ENCODE results near the gene NEDD9. TPM values are rescaled to one million over a fixed set of nuclear protein-coding genes. Genes with fewer than 3 reads are reported as not detected.

The NEDD9 gene
- total and polyA plus RNA-seq, 2 of the 13 experiments (the other 11 are each of a cell fraction or from before 2014, with no cell fraction given): 27.1 to 389 TPM

DNA sequence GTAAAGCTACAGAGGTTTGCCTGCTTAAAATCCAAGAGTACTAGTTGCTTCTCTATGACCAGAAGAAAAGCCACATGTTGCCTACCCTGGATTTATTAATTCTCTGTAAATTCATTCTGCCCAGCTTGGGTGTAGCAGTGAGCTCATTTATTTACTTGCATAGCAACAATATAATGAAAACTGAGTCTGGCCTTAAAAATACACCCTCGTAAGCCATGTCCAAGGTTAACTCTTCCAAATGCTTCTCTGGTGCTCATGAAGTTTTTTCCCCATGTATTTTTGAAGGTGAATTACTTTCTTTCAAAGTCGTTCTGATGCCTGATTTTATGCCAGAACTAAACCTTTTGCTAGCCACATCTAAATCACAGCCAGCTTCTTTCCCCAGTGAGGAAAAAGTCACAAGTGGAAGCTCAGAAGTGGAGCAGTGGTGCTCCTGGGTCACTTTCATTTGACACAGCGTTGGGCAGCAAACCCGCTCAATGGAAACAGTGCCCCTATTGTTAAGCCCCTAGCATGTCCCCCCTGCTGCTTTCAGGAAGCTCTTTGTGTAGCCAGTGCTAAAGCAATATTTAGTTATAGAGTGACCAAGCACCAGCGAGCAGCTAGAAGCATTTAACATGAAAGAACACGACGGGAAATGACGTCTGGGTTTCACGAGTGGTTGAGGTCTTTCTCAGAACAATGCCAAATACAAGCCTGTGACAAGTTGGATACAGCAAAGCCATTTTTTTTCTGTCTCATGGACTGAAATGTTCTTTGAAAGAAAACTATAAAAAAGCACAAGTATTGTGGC lies 29.8 kb downstream of the NEDD9 start (continued):
- no peak for TF ChIP-seq ZNF138 (CRISPR knock-in tag; IDR thresholded peaks at IDR 0.05; ENCODE audit: low read depth)
- TF ChIP-seq PAX8 (CRISPR knock-in tag; IDR thresholded peaks at IDR 0.05; ENCODE audit: borderline replicate concordance): no peak
- TF ChIP-seq ATAD3A (CRISPR knock-in tag; IDR thresholded peaks at IDR 0.05): no peak
- TF ChIP-seq ATM (IDR thresholded peaks at IDR 0.05; ENCODE audit: borderline replicate concordance): no peak
- no peak for TF ChIP-seq TP53 (CRISPR knock-in tag; conservative IDR thresholded peaks at IDR 0.05)
- TF ChIP-seq, protein P1, sequence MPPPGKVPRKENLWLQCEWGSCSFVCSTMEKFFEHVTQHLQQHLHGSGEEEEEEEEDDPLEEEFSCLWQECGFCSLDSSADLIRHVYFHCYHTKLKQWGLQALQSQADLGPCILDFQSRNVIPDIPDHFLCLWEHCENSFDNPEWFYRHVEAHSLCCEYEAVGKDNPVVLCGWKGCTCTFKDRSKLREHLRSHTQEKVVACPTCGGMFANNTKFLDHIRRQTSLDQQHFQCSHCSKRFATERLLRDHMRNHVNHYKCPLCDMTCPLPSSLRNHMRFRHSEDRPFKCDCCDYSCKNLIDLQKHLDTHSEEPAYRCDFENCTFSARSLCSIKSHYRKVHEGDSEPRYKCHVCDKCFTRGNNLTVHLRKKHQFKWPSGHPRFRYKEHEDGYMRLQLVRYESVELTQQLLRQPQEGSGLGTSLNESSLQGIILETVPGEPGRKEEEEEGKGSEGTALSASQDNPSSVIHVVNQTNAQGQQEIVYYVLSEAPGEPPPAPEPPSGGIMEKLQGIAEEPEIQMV (CRISPR knock-in tag; IDR thresholded peaks at IDR 0.05; ENCODE audit: low read depth): no peak; the same call in 1 of the 2 replicates
- no peak for TF ChIP-seq CBX1 (IDR thresholded peaks at IDR 0.05; ENCODE audit: low read depth)
- no peak for TF ChIP-seq AKAP8 (CRISPR knock-in tag; IDR thresholded peaks at IDR 0.05)
- TF ChIP-seq CBX5 (CRISPR knock-in tag; IDR thresholded peaks at IDR 0.05; ENCODE audit: borderline replicate concordance): peak; percentile 43; the same call in 1 of the 2 replicates
- TF ChIP-seq SNAPC2 (CRISPR knock-in tag; IDR thresholded peaks at IDR 0.05): no peak
- no peak for TF ChIP-seq SP2 (CRISPR knock-in tag; IDR thresholded peaks at IDR 0.05)
- TF ChIP-seq, protein P2, sequence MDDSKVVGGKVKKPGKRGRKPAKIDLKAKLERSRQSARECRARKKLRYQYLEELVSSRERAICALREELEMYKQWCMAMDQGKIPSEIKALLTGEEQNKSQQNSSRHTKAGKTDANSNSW (CRISPR knock-in tag; IDR thresholded peaks at IDR 0.05; ENCODE audit: borderline replicate concordance): 0 out of 2 replicates have a peak, but pooled peaks have one; percentile 67
- TF ChIP-seq ZNF660 (CRISPR knock-in tag; IDR thresholded peaks at IDR 0.05; ENCODE audit: borderline replicate concordance, low read depth): no peak
- TF ChIP-seq, protein P3, sequence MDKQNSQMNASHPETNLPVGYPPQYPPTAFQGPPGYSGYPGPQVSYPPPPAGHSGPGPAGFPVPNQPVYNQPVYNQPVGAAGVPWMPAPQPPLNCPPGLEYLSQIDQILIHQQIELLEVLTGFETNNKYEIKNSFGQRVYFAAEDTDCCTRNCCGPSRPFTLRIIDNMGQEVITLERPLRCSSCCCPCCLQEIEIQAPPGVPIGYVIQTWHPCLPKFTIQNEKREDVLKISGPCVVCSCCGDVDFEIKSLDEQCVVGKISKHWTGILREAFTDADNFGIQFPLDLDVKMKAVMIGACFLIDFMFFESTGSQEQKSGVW (CRISPR knock-in tag; IDR thresholded peaks at IDR 0.05; ENCODE audit: borderline replicate concordance): no peak
- TF ChIP-seq, protein P4, sequence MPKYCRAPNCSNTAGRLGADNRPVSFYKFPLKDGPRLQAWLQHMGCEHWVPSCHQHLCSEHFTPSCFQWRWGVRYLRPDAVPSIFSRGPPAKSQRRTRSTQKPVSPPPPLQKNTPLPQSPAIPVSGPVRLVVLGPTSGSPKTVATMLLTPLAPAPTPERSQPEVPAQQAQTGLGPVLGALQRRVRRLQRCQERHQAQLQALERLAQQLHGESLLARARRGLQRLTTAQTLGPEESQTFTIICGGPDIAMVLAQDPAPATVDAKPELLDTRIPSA (CRISPR knock-in tag; IDR thresholded peaks at IDR 0.05; ENCODE audit: borderline replicate concordance): no peak
- peak; percentile 80 for TF ChIP-seq FOXO1 (CRISPR knock-in tag; IDR thresholded peaks at IDR 0.05)
- no peak; the same call in 1 of the 2 replicates for TF ChIP-seq ZC3H13 (CRISPR knock-in tag; IDR thresholded peaks at IDR 0.05)
- no peak for TF ChIP-seq RFXAP (CRISPR knock-in tag; IDR thresholded peaks at IDR 0.05; ENCODE audit: borderline replicate concordance)
- TF ChIP-seq, protein P5, sequence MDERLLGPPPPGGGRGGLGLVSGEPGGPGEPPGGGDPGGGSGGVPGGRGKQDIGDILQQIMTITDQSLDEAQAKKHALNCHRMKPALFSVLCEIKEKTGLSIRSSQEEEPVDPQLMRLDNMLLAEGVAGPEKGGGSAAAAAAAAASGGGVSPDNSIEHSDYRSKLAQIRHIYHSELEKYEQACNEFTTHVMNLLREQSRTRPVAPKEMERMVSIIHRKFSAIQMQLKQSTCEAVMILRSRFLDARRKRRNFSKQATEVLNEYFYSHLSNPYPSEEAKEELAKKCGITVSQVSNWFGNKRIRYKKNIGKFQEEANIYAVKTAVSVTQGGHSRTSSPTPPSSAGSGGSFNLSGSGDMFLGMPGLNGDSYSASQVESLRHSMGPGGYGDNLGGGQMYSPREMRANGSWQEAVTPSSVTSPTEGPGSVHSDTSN (CRISPR knock-in tag; IDR thresholded peaks at IDR 0.05): no peak
- peak; percentile 78; the same call in 1 of the 2 replicates for TF ChIP-seq ZNF232 (CRISPR knock-in tag; IDR thresholded peaks at IDR 0.05; ENCODE audit: borderline replicate concordance)
- TF ChIP-seq ZBTB8A (CRISPR knock-in tag; IDR thresholded peaks at IDR 0.05; ENCODE audit: borderline replicate concordance, low read depth): no peak
- peak; percentile 10; the same call in 1 of the 2 replicates for TF ChIP-seq NFYB (CRISPR knock-in tag; IDR thresholded peaks at IDR 0.05)
- no peak; the same call in 1 of the 2 replicates for TF ChIP-seq POLR2AphosphoS5 (IDR thresholded peaks at IDR 0.05; ENCODE audit: low read depth, low read length)
- TF ChIP-seq ZNF629 (CRISPR knock-in tag; conservative IDR thresholded peaks at IDR 0.05): no peak
- TF ChIP-seq MED1 (CRISPR knock-in tag; IDR thresholded peaks at IDR 0.05): peak; percentile 83
- TF ChIP-seq ZNF207 (IDR thresholded peaks at IDR 0.05; ENCODE audit: borderline replicate concordance): no peak
- TF ChIP-seq, protein P6, sequence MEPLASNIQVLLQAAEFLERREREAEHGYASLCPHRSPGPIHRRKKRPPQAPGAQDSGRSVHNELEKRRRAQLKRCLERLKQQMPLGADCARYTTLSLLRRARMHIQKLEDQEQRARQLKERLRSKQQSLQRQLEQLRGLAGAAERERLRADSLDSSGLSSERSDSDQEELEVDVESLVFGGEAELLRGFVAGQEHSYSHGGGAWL (CRISPR knock-in tag; IDR thresholded peaks at IDR 0.05): no peak

Measured in HepG2 (cell line).